SK-N-SH treated with all-trans-retinoic acid at 6 μM for 48 hours (cell line): Measurements from ENCODE around the gene DPF3.

Experiments used
- ATAC-seq: fragments of 200-7000 bp; cut with Tn5 transposase; 3 replicates; pipeline ENCODE4 v1.9.1; 2020; ENCODE audit warnings: mild to moderate bottlenecking, moderate library complexity
- ARNTL ChIP-seq: fragments of 450-650 bp; formaldehyde crosslinking; IDR thresholded peaks from 2 replicates; pipeline ENCODE4 v1.5.0; 2020; ENCODE audit warnings: low read depth, mild to moderate bottlenecking, moderate library complexity, borderline replicate concordance
- BACH2 ChIP-seq: fragments of 250-450 bp; sonication (Bioruptor Pico); IDR thresholded peaks from 2 replicates; pipeline ENCODE4 v1.9.0; 2021; ENCODE audit warnings: mild to moderate bottlenecking, borderline replicate concordance
- CREB5 ChIP-seq: fragments of 250-450 bp; sonication (Bioruptor Pico); IDR thresholded peaks from 2 replicates; pipeline ENCODE4 v1.5.1; 2020; ENCODE audit warnings: low read depth, mild to moderate bottlenecking, moderate library complexity
- CSDC2 ChIP-seq: fragments of 250-450 bp; sonication (Bioruptor Pico); IDR thresholded peaks from 2 replicates; pipeline ENCODE4 v1.5.0; 2020; ENCODE audit warnings: mild to moderate bottlenecking, moderate library complexity
- CSRNP3 ChIP-seq: fragments of 250-450 bp; sonication (Bioruptor Pico); IDR thresholded peaks from 2 replicates; pipeline ENCODE4 v1.5.1; 2021; ENCODE audit warnings: mild to moderate bottlenecking, moderate library complexity
- ESRRG ChIP-seq: fragments of 250-450 bp; sonication (Bioruptor Pico); IDR thresholded peaks from 2 replicates; pipeline ENCODE4 v1.6.1; 2021; ENCODE audit warnings: mild to moderate bottlenecking
- GLIS3 ChIP-seq: fragments of 250-450 bp; sonication (Bioruptor Pico); IDR thresholded peaks from 2 replicates; pipeline ENCODE4 v1.5.0; 2020; ENCODE audit warnings: mild to moderate bottlenecking, moderate library complexity
- ISL1 ChIP-seq: fragments of 250-450 bp; sonication (Bioruptor Pico); IDR thresholded peaks from 2 replicates; pipeline ENCODE4 v2.1.2; 2022; ENCODE audit warnings: mild to moderate bottlenecking, moderate library complexity
- OSR1 ChIP-seq: fragments of 250-450 bp; sonication (Bioruptor Pico); IDR thresholded peaks from 2 replicates; pipeline ENCODE4 v1.8.0; 2022; ENCODE audit warnings: moderate library complexity, mild to moderate bottlenecking, inconsistent platforms
- POU6F1 ChIP-seq: fragments of 250-450 bp; sonication (Bioruptor Pico); IDR thresholded peaks from 2 replicates; pipeline ENCODE4 v1.8.0; 2021; ENCODE audit warnings: low read depth, mild to moderate bottlenecking, moderate library complexity, borderline replicate concordance
- PPARA ChIP-seq: fragments of 250-450 bp; sonication (Bioruptor Pico); IDR thresholded peaks from 2 replicates; pipeline ENCODE4 v1.5.0; 2020; ENCODE audit warnings: mild to moderate bottlenecking, borderline replicate concordance
- RARB ChIP-seq: fragments of 250-450 bp; sonication (Bioruptor Pico); IDR thresholded peaks from 2 replicates; pipeline ENCODE4 v1.8.0; 2021; ENCODE audit warnings: mild to moderate bottlenecking, moderate library complexity
- SNAI2 ChIP-seq: fragments of 250-450 bp; sonication (Bioruptor Pico); IDR thresholded peaks from 2 replicates; pipeline ENCODE4 v1.5.0; 2020; ENCODE audit warnings: mild to moderate bottlenecking, moderate library complexity
- TCF4 ChIP-seq: fragments of 250-450 bp; sonication (Bioruptor Pico); IDR thresholded peaks from 2 replicates; pipeline ENCODE4 v1.8.0; 2021; ENCODE audit warnings: mild to moderate bottlenecking, moderate library complexity, borderline replicate concordance
- TOX ChIP-seq: fragments of 250-450 bp; sonication (Bioruptor Pico); IDR thresholded peaks from 2 replicates; pipeline ENCODE4 v1.8.0; 2021; ENCODE audit warnings: mild to moderate bottlenecking, moderate library complexity, borderline replicate concordance
- TSHZ2 ChIP-seq: fragments of 250-450 bp; sonication (Bioruptor Pico); IDR thresholded peaks from 2 replicates; pipeline ENCODE4 v1.5.0; 2020; ENCODE audit warnings: mild to moderate bottlenecking, moderate library complexity
- ZC3H10 ChIP-seq: fragments of 250-450 bp; sonication (Bioruptor Pico); IDR thresholded peaks from 2 replicates; pipeline ENCODE4 v1.5.1; 2021; ENCODE audit warnings: mild to moderate bottlenecking, moderate library complexity
- ZFP3 ChIP-seq: fragments of 250-450 bp; sonication (Bioruptor Pico); IDR thresholded peaks from 2 replicates; pipeline ENCODE4 v1.5.0; 2020; ENCODE audit warnings: mild to moderate bottlenecking, moderate library complexity
- ZFP30 ChIP-seq: fragments of 450-650 bp; formaldehyde crosslinking; IDR thresholded peaks from 2 replicates; pipeline ENCODE4 v1.5.0; 2022; ENCODE audit warnings: mild to moderate bottlenecking, moderate library complexity
- ZNF565 ChIP-seq: fragments of 450-650 bp; formaldehyde crosslinking; conservative IDR thresholded peaks from 2 replicates; pipeline ENCODE4 v1.5.0; 2020; ENCODE audit warnings: low read depth, mild to moderate bottlenecking, moderate library complexity
- ZNF70 ChIP-seq: fragments of 450-650 bp; formaldehyde crosslinking; IDR thresholded peaks from 2 replicates; pipeline ENCODE4 v1.5.0; 2020; ENCODE audit warnings: mild to moderate bottlenecking, moderate library complexity
- ZNF8 ChIP-seq: fragments of 450-650 bp; formaldehyde crosslinking; IDR thresholded peaks from 2 replicates; pipeline ENCODE4 v1.5.0; 2020; ENCODE audit warnings: mild to moderate bottlenecking, moderate library complexity
- TF ChIP-seq, protein P1 (sequence below): fragments of 250-450 bp; sonication (Bioruptor Pico); IDR thresholded peaks from 2 replicates; pipeline ENCODE4 v1.8.0; 2020; ENCODE audit warnings: mild to moderate bottlenecking, moderate library complexity, borderline replicate concordance

The DPF3 gene

DNA sequence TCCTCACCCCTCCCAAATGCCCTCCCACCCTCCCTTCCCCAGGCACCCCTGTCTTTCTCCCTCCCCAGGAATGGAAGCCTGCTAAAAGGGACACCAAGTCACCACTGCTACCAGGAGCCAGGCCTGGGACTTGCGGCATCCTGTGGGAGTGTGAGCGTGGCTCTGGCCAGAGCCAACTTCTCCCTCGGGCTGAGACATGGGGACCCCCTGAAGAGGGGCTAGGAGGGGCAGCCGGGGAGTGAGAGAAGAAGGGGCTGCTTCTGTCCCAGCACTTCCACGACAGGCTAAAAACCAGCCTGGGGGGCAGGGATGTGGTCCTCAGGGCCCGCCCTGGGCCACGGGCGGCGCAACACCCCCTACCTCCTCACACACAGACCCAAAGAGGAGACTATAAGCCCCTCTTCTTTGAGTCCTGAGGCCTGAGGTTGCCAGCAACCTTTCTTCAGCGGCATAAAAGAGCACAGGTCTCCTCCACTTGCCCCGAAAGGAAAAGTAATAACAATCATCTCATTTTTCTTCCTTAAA lies 278.9 kb downstream of the DPF3 start:
- TF ChIP-seq ZC3H10 (CRISPR knock-in tag) (no peak), OSR1 (no peak), BACH2 (CRISPR knock-in tag) (no peak), ISL1 (no peak), CSRNP3 (no peak), CREB5 (CRISPR knock-in tag) (no peak), POU6F1 (CRISPR knock-in tag) (no peak), CSDC2 (CRISPR knock-in tag) (no peak), ZFP30 (no peak), RARB (CRISPR knock-in tag) (no peak), ARNTL (CRISPR knock-in tag) (no peak), ZNF565 (no peak), ZFP3 (CRISPR knock-in tag) (no peak), TCF4 (CRISPR knock-in tag) (no peak), ZNF8 (CRISPR knock-in tag) (no peak), TSHZ2 (CRISPR knock-in tag) (no peak), ESRRG (CRISPR knock-in tag) (no peak), ZNF70 (no peak)
- TF ChIP-seq, protein P1, sequence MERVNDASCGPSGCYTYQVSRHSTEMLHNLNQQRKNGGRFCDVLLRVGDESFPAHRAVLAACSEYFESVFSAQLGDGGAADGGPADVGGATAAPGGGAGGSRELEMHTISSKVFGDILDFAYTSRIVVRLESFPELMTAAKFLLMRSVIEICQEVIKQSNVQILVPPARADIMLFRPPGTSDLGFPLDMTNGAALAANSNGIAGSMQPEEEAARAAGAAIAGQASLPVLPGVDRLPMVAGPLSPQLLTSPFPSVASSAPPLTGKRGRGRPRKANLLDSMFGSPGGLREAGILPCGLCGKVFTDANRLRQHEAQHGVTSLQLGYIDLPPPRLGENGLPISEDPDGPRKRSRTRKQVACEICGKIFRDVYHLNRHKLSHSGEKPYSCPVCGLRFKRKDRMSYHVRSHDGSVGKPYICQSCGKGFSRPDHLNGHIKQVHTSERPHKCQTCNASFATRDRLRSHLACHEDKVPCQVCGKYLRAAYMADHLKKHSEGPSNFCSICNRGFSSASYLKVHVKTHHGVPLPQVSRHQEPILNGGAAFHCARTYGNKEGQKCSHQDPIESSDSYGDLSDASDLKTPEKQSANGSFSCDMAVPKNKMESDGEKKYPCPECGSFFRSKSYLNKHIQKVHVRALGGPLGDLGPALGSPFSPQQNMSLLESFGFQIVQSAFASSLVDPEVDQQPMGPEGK (CRISPR knock-in tag): no peak
- no peak for ATAC-seq

DNA sequence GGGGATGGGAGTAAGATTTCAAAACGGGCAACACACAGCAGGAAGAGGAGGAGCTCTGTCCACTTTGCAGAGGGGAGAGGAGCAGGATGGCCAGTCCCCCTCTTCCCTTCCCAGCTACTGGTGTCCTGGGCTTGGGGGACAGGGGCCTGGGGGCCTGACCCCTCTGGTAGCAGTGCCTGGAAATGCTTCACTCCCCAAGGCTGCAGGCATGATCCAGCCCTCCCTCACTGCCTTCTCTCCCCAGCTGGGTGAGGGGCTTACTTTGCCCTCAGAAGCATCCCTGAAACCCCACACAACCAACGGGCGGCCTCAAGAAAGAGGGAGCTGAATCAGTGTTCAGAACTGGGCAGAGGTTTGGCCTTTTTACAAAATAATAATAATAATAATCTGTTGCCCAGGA lies 279.5 kb downstream of the DPF3 start:
- TF ChIP-seq ARNTL (CRISPR knock-in tag) (no peak), CREB5 (CRISPR knock-in tag) (no peak), TOX (CRISPR knock-in tag) (no peak), ZNF8 (CRISPR knock-in tag) (no peak), POU6F1 (CRISPR knock-in tag) (no peak), ZFP30 (no peak), ZC3H10 (CRISPR knock-in tag) (no peak), ZNF565 (no peak), SNAI2 (no peak), BACH2 (CRISPR knock-in tag) (no peak), GLIS3 (CRISPR knock-in tag) (no peak), ESRRG (CRISPR knock-in tag) (no peak), PPARA (CRISPR knock-in tag) (no peak), OSR1 (no peak), TCF4 (CRISPR knock-in tag) (no peak)
- TF ChIP-seq, protein P1 (CRISPR knock-in tag): no peak
- no peak for ATAC-seq
